ENCODE measurements around the gene COX6B1. TPM values are rescaled to one million over a fixed set of nuclear protein-coding genes. Genes with fewer than 3 reads are reported as not detected.
A peak's percentile ranks its signal among the peaks of the same experiment; 100 is the strongest.
"Not testable (repeated sequence)": the region's sequence is repeated elsewhere in the genome, so short reads cannot be mapped to it uniquely, and the experiment has no call there.

COX6B1 gene
- total RNA-seq, 1 donor from 2014 or later = 1,054 TPM

DNA sequence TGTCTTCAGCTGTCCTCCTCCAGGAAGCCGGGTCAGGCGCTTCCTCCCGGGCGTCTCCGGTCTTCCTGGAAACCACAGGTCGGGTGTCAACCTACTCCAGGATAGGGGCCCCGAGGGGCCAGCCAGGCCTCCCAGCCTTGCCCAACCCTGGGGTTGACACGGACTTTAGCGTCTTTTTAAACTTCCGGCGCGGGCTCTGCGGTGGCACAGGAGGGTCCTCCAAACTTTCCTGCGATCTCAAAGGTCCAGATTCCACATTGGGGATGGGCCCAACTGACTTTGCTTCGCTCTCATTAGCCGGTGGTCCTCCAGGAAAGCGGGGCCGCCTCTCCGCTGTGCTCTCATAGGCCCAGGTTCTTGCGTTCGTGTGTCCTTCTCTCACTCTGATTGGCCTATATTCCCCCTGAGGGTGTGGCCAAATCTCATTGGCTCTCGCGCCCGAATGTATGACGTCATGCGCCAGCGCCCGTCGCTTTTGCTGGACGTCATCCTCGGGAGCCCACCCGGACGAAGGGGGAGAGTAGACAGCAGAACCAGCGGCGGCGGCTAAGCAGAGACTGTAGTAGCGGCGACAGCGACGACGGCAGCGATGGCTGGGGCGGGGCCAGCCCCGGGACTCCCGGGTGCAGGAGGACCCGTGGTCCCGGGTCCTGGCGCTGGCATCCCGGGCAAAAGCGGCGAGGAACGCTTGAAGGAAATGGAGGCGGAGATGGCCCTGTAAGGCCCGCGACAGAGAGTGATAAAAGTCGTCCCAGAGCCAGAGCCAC lies 19.4 kb upstream of the COX6B1 start, which contains the start of gene RBM42:
Gene RBM42, plus strand, starts transcription at position 472 of the 767 bp plus-strand sequence. Its CDS starts 118 bp downstream, at position 590.
- intact Hi-C loops (cut with DNase I) = loop anchor here (2.0 kb wide), 2 partner anchors 16 kb away; partner anchors contain the start of gene HAUS5
- peak; percentile 96 for DNase-seq (ENCODE audit: low spot score)

DNA sequence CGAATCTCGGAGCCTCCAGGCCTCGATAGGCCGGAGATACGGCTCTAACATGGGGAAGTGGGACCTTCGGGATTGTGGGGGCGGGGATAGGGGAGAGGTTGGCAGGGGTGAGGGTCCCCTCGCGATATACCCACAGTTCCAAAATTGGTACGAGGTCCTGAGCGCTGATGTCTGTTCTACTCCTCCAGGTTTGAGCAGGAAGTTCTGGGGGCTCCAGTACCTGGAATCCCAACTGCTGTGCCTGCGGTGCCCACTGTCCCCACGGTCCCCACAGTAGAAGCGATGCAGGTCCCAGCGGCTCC lies 18.8 kb upstream of the COX6B1 start:
- intact Hi-C loops (cut with DNase I) = loop anchor here (2.0 kb wide), 2 partner anchors 16 kb away; partner anchors contain the start of gene HAUS5
- no peak for DNase-seq (ENCODE audit: low spot score)

DNA sequence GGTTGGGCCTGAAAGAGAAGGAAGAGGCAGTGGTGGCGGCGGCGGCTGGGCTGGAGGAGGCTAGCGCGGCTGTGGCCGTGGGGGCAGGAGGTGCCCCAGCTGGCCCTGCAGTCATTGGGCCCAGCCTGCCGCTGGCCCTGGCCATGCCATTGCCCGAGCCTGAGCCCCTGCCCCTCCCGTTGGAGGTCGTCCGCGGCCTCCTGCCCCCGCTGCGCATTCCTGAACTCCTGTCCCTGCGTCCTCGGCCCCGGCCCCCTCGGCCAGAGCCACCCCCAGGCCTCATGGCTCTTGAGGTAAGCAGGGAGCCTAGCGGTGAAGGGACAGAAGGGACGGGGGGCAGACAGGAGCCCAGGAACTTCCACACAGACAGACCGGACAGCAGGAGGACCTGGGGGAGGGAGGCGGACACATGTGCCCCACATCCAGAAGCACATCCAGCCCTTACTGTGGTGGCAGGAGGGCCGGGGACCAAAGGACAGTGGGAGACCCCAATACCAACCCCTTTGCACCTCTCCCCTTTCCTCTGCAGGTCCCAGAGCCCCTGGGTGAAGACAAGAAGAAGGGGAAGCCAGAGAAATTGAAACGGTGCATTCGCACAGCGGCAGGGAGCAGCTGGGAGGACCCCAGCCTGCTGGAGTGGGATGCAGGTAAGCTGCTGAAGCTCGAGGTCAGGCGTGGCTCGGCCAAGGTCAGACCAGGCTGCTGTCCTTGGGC lies 14.2 kb upstream of the COX6B1 start:
- DNase-seq (ENCODE audit: low spot score) = no peak
- intact Hi-C loops (cut with DNase I) = no loop called here

DNA sequence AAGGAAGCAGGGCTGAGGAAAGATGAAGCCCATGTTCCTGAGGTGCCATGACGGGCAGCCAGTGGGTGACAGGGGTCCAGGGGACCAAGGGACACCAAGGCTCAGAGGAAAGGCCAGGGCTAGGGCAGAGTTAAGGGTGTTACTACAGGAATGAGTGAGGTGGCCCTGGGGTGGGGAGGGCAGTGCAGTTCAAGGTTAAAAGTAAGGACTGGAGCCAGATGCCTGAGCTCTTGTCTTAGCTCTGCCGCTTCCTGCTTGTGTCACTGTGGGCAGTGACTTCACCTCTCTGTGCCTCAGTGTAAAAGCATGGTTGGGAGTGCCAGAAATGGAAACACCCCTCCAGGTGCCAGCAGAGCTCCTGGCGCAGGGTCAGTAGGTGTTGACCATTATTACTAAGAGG lies 11.5 kb upstream of the COX6B1 start:
- no peak for DNase-seq (ENCODE audit: low spot score)
- intact Hi-C loops (cut with DNase I) = no loop called here

DNA sequence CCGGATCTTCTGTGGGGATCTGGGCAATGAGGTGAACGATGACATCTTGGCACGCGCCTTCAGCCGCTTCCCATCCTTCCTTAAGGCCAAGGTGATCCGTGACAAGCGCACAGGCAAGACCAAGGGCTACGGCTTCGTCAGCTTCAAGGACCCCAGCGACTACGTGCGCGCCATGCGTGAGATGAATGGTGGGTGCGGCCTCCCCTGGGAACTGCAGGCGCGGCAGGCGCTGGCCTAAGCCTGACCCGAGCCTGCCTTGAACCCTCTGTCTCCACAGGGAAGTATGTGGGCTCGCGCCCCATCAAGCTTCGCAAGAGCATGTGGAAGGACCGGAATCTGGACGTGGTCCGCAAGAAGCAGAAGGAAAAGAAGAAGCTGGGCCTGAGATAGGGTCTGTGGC lies 11.0 kb upstream of the COX6B1 start:
- no peak for DNase-seq (ENCODE audit: low spot score)
- intact Hi-C loops (cut with DNase I) = no loop called here

DNA sequence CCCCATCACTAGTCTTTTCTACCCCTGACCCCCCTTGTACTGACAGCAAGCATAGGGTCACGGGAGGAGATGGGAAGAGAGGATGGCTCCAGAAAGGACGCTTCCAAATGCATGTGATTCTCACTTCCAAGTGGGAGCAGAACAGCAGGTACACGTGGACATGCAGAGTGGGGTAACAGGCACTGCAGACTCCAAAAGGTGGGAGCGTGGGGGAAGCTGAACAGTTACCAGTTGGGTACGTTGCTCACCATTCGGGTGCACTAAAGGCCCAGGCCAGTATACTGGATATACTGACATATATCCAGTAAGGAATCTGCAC lies 8.8 kb upstream of the COX6B1 start:
- intact Hi-C loops (cut with DNase I) = no loop called here
- DNase-seq (ENCODE audit: low spot score) = no peak

DNA sequence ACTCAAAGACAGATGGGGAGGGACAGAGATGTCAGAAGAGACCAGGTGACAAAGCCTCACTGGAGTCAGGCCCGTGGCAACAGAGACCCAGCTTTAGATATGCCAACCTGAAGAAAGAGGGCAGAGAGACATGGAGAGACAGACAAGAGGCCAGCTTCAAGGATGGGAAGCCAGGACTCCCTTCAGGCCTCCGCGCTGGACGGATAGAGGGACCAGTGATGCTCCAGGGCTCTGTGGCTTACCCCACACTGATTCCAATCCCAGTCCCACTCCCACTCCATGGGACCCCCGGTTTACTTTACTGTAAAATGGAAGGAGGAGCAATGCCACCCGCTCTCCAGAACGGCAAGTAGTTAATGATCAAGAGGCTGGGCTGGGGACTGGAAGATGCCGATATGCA lies 8.3 kb upstream of the COX6B1 start:
- intact Hi-C loops (cut with DNase I) = no loop called here

DNA sequence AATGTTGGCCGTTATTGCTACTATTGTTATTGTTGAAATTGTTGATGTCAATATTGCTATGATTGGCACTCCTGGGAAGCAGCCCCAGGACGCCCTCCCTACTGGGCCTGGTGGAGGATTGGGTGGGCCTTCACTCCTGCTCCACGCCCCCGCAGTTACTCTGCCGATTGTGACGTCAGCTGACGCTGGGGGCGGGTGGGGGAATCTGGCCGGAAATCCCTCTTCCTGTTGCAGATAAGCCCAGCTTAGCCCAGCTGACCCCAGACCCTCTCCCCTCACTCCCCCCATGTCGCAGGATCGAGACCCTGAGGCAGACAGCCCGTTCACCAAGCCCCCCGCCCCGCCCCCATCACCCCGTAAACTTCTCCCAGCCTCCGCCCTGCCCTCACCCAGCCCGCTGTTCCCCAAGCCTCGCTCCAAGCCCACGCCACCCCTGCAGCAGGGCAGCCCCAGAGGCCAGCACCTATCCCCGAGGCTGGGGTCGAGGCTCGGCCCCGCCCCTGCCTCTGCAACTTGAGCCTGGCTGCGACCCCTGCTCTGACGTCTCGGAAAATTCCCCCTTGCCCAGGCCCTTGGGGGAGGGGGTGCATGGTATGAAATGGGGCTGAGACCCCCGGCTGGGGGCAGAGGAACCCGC lies 6.5 kb upstream of the COX6B1 start, which contains the start of gene ETV2:
Gene ETV2, plus strand, starts transcription at position 231 of the 637 bp plus-strand sequence. CDS start 716 bp downstream, outside the sequence.
- intact Hi-C loops (cut with DNase I) = no loop called here
- no peak for DNase-seq (ENCODE audit: low spot score)

More for the DNA sequence above, 8.3 kb upstream of the COX6B1 start:
- no peak for DNase-seq (ENCODE audit: low spot score)

DNA sequence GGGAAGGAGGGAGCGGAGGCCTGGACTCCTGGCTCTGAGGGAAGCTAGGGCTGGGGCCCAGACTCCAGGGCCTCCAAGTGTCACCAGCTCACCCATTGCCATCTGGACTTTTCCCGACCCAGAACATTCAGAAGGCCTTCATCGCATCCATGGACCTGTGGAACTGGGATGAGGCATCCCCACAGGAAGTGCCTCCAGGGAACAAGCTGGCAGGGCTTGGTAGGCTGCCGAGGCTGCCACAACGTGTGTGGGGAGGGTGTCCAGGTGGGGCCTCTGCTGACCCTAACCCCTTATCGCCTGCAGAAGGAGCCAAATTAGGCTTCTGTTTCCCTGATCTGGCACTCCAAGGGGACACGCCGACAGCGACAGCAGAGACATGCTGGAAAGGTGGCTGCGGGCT lies 5.8 kb upstream of the COX6B1 start:
- intact Hi-C loops (cut with DNase I) = no loop called here
- DNase-seq (ENCODE audit: low spot score) = no peak

DNA sequence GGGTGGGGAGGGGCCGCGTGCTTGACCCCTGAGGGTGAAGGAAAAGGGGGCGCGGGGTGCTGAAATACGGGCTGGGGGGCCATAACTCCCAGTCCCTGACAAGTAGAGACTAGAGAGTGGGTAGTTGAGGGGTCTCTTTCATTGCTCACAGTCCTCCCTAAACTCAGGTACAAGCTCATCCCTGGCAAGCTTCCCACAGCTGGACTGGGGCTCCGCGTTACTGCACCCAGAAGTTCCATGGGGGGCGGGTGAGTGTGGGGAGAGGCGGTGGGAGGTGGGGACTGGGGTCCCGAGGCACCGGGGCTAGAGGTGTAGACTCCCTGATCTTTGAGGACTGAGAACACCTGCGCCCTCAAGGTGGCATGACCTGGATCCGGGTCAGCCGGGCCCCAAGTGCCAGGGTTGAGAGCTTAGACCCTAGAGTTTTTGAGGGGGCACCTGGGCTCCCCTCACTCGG lies 5.3 kb upstream of the COX6B1 start:
- DNase-seq (ENCODE audit: low spot score) = no peak

DNA sequence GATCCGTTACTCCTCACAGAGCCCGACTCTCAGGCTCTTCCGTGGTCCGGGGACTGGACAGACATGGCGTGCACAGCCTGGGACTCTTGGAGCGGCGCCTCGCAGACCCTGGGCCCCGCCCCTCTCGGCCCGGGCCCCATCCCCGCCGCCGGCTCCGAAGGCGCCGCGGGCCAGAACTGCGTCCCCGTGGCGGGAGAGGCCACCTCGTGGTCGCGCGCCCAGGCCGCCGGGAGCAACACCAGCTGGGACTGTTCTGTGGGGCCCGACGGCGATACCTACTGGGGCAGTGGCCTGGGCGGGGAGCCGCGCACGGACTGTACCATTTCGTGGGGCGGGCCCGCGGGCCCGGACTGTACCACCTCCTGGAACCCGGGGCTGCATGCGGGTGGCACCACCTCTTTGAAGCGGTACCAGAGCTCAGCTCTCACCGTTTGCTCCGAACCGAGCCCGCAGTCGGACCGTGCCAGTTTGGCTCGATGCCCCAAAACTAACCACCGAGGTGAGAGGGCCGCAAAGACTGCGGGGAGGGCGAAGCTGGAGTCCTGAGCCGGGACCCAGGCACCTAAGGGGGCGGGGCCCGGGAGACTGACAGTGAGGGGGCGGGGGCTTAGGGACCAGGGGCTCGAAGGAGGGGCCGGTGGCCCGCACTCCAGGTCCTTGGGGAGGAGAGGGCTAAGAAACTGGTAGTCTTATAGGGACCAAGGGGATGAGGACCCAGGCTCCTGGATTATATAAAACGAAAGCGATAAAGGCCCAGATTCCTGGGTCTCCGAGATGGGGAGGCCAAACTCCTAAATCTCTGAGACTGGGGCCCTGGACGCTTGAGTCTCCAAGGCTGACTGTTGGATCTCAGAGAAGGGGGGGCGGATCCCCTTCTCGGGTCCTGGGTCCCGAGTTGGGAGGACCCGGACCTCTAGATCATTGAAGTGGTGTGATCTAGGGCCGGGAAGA lies 4.6 kb upstream of the COX6B1 start:
- intact Hi-C loops (cut with DNase I) = loop anchor here (2.0 kb wide), 1 partner anchor 15 kb away; the partner anchor contains the start of gene RBM42

More for the DNA sequence above, 5.3 kb upstream of the COX6B1 start:
- intact Hi-C loops (cut with DNase I) = no loop called here

DNA sequence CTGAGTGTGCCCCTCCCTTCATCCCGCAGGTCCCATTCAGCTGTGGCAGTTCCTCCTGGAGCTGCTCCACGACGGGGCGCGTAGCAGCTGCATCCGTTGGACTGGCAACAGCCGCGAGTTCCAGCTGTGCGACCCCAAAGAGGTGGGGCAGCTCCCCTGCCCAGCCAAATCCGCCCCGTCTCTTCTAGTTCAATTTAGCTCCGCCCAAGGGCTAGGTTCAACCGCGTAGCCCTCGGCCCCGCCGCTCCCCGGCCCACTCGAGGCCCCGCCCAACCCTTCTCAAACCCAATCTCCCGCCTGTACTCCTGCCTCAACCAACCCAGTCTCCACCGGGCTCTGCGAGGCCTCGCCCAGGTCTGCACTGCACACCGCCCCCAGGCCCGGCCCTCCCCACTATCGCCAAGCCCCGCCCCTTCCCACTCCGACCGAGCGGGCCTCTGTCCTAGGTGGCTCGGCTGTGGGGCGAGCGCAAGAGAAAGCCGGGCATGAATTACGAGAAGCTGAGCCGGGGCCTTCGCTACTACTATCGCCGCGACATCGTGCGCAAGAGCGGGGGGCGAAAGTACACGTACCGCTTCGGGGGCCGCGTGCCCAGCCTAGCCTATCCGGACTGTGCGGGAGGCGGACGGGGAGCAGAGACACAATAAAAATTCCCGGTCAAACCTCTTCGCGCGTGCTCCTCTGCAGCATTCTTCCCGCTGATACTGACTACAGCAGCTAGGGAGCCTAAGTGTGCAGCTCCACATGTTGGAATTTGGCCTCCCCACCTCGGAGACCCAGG lies 3.7 kb upstream of the COX6B1 start:
- intact Hi-C loops (cut with DNase I) = loop anchor here (2.0 kb wide), 1 partner anchor 16 kb away; the partner anchor contains the start of gene RBM42
- peak; percentile 98 for DNase-seq (ENCODE audit: low spot score)

More for the DNA sequence above, 4.6 kb upstream of the COX6B1 start:
- DNase-seq (ENCODE audit: low spot score) = peak; percentile 94

DNA sequence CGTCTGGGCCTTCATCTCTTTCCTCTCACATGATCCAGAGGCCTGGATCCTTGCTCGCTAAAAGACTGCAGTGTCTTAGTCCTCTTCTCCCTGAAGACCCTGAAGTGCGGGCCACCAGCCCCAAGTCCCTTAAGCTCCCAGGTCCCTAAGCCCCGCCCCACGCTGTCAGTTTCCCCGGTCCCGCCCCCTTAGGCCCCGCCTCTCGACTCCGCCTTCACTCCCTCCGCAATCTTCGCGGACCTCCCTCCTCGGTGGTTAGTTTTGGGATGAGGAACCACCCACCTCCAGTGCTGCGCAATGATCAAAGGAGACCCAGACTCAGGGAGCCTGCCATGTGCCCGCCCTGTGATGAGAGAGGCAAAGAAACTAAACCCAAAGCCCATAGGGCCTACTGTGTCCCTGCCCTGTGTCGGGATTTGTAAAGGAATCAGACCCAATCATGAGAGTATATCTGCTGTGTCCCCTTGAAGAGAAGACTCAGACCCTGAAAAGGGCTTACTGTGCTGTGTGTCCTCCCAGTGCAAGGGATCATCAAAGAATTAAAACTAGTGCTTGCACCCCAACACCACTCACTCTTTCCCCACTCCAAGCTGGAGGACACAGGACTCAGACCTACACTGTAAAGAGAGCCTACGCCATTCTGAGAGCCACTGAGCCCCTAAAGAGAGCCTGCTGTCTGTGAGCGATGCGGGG lies 3.0 kb upstream of the COX6B1 start:
- DNase-seq (ENCODE audit: low spot score) = peak; percentile 91
- intact Hi-C loops (cut with DNase I) = loop anchor here (2.0 kb wide), 1 partner anchor 16 kb away; the partner anchor contains the start of gene RBM42

DNA sequence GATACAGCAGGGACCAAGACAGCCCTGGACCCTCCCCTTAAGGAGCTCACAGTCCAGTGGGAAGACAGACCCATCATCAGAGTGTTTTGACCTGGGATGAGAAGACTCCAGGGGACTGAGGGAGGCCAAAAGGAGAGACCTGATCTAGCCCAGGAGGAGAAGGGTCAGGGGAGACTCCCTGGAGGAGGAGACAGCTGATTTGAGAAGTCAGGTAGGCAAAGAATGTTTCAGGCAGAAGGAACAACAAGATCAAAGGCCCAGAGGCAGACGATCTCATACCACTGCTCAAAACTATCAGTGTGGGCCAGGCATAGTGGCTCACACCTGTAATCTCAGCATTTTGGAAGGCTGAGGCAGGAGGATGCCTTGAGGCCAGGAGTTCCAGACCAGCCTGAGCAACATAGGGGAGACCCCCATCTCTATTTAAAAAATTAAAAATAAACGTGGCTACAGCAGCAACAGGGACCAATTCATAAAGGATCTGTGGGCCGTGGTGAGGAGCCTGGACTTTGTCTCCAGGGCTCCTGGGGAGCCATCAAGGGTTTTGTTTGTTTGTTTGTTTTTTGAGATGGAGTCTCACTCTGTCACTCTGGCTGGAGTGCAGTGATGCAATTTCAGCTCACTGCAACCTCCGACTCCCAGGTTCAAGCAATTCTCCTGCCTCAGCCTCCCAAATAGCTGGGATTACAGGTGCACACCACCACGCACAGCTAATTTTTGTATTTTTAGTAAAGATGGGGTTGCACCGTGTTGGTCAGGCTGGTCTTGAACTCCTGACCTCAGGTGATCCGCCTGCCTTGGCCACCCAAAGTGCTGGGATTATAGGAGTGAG lies 2.2 kb upstream of the COX6B1 start:
- DNase-seq (ENCODE audit: low spot score) = no peak
- intact Hi-C loops (cut with DNase I) = loop anchor here (2.0 kb wide), 1 partner anchor 17 kb away; the partner anchor contains the start of gene RBM42

DNA sequence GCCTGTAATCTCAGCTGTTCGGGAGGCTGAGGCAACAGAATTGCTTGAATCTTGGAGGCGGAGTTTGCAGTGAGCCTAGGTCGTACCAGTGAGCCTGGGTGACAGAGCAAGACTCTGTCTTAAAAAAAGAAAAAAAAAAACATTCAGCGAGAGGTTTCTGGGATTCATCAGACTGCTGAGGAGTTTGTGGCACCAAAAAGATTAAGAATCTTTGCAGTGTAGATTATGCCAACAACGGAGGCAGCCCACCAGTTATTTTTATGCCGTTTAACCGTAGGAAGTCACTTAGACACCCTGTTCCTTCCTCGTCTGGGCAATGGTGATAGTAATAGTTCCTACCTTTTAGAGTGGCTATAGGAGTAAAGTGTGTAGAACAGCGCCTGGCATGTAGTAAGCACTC lies 2.5 kb downstream of the COX6B1 start:
- intact Hi-C loops (cut with DNase I) = no loop called here
- no peak for DNase-seq (ENCODE audit: low spot score)

DNA sequence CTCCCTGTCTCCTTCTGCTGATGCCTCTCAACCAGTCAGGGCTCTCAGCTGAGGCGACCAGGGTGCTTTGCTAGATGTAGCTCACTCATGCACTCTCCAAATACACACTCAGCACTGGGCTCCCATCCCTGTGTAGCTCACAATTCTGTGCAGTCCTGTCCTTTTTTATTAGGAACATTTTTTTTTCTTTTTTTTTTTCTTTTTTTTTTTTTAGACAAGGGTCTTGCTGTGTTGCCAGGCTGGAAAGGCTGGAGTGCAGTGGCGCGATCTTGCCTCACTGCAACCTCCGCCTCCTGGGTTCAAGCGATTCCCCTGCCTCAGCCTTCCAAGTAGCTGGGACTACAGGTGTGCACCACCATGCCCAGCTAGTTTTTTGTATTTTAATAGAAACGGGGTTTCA lies 6.7 kb downstream of the COX6B1 start:
- intact Hi-C loops (cut with DNase I); DNase-seq (ENCODE audit: low spot score): not testable (repeated sequence)

DNA sequence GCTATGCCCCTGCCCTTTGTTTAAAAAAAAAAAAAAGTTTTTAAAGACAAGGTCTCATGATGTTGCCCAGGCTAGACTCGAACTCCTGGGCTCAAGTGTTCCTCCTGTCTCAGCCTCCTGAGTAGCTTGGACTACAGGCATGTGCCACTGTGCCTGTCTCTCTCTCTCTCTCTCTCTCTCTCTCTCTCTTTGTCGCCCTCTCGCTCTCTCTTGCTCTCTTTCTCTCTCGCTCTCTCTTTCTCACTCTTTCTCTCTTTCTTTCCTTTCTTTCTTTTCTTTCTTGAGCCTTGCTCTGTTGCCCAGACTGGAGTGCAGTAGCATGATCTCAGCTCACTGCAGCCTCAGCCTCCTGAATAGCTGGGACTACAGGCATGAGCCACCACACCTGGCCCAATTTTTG lies 7.5 kb downstream of the COX6B1 start:
- intact Hi-C loops (cut with DNase I) = no loop called here
- DNase-seq (ENCODE audit: low spot score) = no peak

Data from cardiac septum (tissue), 1 donor.